Keratinocyte (primary cell): ENCODE measurements around the gene LRRC46.

Experiments
- CTCF ChIP-seq, 3 experiments: IDR thresholded peaks in 1 of 3; conservative IDR thresholded peaks in 1 of 3; optimal IDR thresholded peaks in 1 of 3; 2 replicates in 2 of 3; 3 replicates in 1 of 3; pipeline versions ENCODE3 to v1.5.1; 2011; ENCODE audit warnings: low read length in 3 of 3, mild to moderate bottlenecking in 3 of 3, moderate library complexity in 2 of 3, control low read depth in 1 of 3, inconsistent platforms in 1 of 3; ENCODE audit not compliant: insufficient read depth in 2 of 3; ENCODE audit errors: extremely low read depth in 1 of 3
- EZH2 ChIP-seq: IDR thresholded peaks from one replicate; pipeline ENCODE4 v1.6.1; 2012; ENCODE audit warnings: inconsistent platforms, mild to moderate bottlenecking, low read length, moderate library complexity

- TF ChIP-seq CTCF (optimal IDR thresholded peaks at IDR 0.05 in 1 of 3, IDR thresholded peaks at IDR 0.05 in 1 of 3, conservative IDR thresholded peaks at IDR 0.05 in 1 of 3; ENCODE audit: extremely low read depth in 1 of 3, insufficient read depth in 2 of 3, low read length in 3 of 3) (no peak), EZH2 (no peak)
These were observed 13.3 kb upstream of the LRRC46 start for GRCh38 chr17:47818002-47818695.
